Measurements from ENCODE around the gene UBE2E1.
A peak's percentile ranks its signal among the peaks of the same experiment; 100 is the strongest.

- TF ChIP-seq CTCF (conservative IDR thresholded peaks at IDR 0.05 in 1 of 2, IDR thresholded peaks at IDR 0.05 in 1 of 2; ENCODE audit: low read depth in 1 of 2, low read length in 2 of 2) (peak; percentile 28 to 52), EZH2 (IDR thresholded peaks at IDR 0.05; ENCODE audit: low read length, missing control alignments) (no peak)
Measured at GRCh38 chr3:23761440-23761896, 44.3 kb upstream of the UBE2E1 start.

Measured in fibroblast of lung (primary cell).